Peyer's patch (tissue), 4 donors: ENCODE results near the gene RASL12.

Source experiments
- POLR2A ChIP-seq, 2 donors: fragments of 450-650 bp; IDR thresholded peaks; one replicate each; pipeline ENCODE4 v1.5.1; 2017; ENCODE audit warnings: antibody characterized with exemption in 2 of 2, mild to moderate bottlenecking in 2 of 2, moderate library complexity in 2 of 2
- TF ChIP-seq, protein P1 (sequence below), 6 experiments: fragments of 450-650 bp in 4 of 6; fragments of 200-600 bp in 2 of 6; sonication (generic) in 1 of 6; IDR thresholded peaks; one replicate each; pipeline ENCODE4 v1.5.1; 2017 to 2019; ENCODE audit warnings: antibody characterized with exemption in 6 of 6, mild to moderate bottlenecking in 3 of 6, moderate library complexity in 1 of 6

DNA sequence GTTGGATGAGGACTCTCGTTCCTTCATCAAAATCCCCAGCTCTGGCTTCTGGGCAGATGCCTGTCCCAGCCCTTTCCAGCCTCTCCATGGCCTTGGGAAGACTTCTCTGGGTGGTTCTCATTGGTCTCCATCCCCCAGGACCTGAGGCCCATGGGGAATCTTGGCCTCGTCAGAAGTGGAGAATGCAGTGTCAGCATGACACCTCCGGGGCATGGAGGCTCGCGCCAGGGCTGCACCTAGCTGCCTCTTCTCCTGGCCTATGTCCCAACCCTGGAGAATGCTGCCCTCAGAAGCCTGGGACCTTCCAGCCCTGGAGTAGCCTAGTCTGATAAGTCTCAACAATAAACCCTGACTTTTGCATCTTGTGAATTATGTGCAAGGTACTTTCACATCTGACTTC is 11.8 kb upstream of the RASL12 start:
- no peak for TF ChIP-seq POLR2A (IDR thresholded peaks at IDR 0.05)
- TF ChIP-seq, protein P1, sequence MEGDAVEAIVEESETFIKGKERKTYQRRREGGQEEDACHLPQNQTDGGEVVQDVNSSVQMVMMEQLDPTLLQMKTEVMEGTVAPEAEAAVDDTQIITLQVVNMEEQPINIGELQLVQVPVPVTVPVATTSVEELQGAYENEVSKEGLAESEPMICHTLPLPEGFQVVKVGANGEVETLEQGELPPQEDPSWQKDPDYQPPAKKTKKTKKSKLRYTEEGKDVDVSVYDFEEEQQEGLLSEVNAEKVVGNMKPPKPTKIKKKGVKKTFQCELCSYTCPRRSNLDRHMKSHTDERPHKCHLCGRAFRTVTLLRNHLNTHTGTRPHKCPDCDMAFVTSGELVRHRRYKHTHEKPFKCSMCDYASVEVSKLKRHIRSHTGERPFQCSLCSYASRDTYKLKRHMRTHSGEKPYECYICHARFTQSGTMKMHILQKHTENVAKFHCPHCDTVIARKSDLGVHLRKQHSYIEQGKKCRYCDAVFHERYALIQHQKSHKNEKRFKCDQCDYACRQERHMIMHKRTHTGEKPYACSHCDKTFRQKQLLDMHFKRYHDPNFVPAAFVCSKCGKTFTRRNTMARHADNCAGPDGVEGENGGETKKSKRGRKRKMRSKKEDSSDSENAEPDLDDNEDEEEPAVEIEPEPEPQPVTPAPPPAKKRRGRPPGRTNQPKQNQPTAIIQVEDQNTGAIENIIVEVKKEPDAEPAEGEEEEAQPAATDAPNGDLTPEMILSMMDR (IDR thresholded peaks at IDR 0.05): no peak
